ACC112 (cell line): ENCODE data around the gene LPP.
A peak's percentile ranks its signal among the peaks of the same experiment; 100 is the strongest.

Experiments
- H2AFZ ChIP-seq: fragments of 200-600 bp; sonication (generic); one replicate; pipeline ENCODE4 v1.6.0; 2017; ENCODE audit warnings: antibody characterized with exemption, low read length; ENCODE audit not compliant: unreplicated experiment
- H3K27ac ChIP-seq: fragments of 200-600 bp; sonication (generic); 2 replicates; pipeline ENCODE4 v1.5.1; 2014; ENCODE audit warnings: low read depth, mild to moderate bottlenecking, antibody characterized with exemption, low read length, moderate library complexity
- H3K27me3 ChIP-seq: fragments of 200-600 bp; sonication (generic); 2 replicates; pipeline ENCODE4 v1.6.1; 2014; ENCODE audit warnings: mild to moderate bottlenecking, antibody characterized with exemption, low read length, moderate library complexity, mixed read lengths; ENCODE audit not compliant: insufficient read depth
- H3K36me3 ChIP-seq: fragments of 200-600 bp; sonication (generic); 2 replicates; pipeline ENCODE4 v1.6.1; 2016; ENCODE audit warnings: mild to moderate bottlenecking, antibody characterized with exemption, low read length, moderate library complexity, mixed read lengths; ENCODE audit not compliant: insufficient read depth
- H3K4me1 ChIP-seq: fragments of 200-600 bp; sonication (generic); one replicate; pipeline ENCODE4 v1.6.1; 2016; ENCODE audit warnings: low read length, mixed read lengths; ENCODE audit not compliant: insufficient read depth, unreplicated experiment, control insufficient read depth
- H3K4me3 ChIP-seq: fragments of 200-600 bp; sonication (generic); 2 replicates; pipeline ENCODE4 v1.5.1; 2014; ENCODE audit warnings: mild to moderate bottlenecking, low read depth, low read length
- H3K79me2 ChIP-seq: fragments of 200-600 bp; sonication (generic); one replicate; pipeline ENCODE4 v1.6.0; 2016; ENCODE audit warnings: low read length; ENCODE audit not compliant: control insufficient read depth, unreplicated experiment, insufficient read depth

Gene LPP

GRCh38 chr3:188674595-188674994 lies 520.6 kb downstream of the LPP start:
- no peak overlapping the region for H2AFZ ChIP-seq
- H3K4me3 ChIP-seq: no peak overlapping the region
- H3K36me3 ChIP-seq: no peaks in the 10 kb centered on the region
- peaks cover 29% of the 10 kb centered on the region for H3K4me1 ChIP-seq
- peak overlapping the region; percentile 67 for H3K27ac ChIP-seq
- H3K27me3 ChIP-seq: no peaks in the 10 kb centered on the region
- no peaks in the 10 kb centered on the region for H3K79me2 ChIP-seq

GRCh38 chr3:188677344-188677743 lies 523.4 kb downstream of the LPP start:
- no peaks in the 10 kb centered on the region for H3K36me3 ChIP-seq
- H3K27ac ChIP-seq: no peak overlapping the region
- no peaks in the 10 kb centered on the region for H3K27me3 ChIP-seq
- H3K79me2 ChIP-seq: no peaks in the 10 kb centered on the region
- no peak overlapping the region for H3K4me3 ChIP-seq
- peaks cover 29% of the 10 kb centered on the region for H3K4me1 ChIP-seq
- H2AFZ ChIP-seq: no peak overlapping the region

GRCh38 chr3:188680189-188680588 lies 526.2 kb downstream of the LPP start:
- Histone ChIP-seq H2AFZ (no peak overlapping the region), H3K27ac (no peak overlapping the region), H3K79me2 (no peaks in the 10 kb centered on the region), H3K4me3 (no peak overlapping the region), H3K36me3 (no peaks in the 10 kb centered on the region), H3K4me1 (peaks cover 24% of the 10 kb centered on the region), H3K27me3 (no peaks in the 10 kb centered on the region)

- Histone ChIP-seq H3K79me2 (no peaks in the 10 kb centered on the region), H3K27me3 (no peaks in the 10 kb centered on the region), H3K27ac (no peak overlapping the region), H2AFZ (no peak overlapping the region), H3K4me1 (peaks cover 24% of the 10 kb centered on the region), H3K36me3 (no peaks in the 10 kb centered on the region), H3K4me3 (no peak overlapping the region)
Observed at GRCh38 chr3:188680605-188681004, 526.6 kb downstream of the LPP start.

GRCh38 chr3:188682316-188682715 lies 528.4 kb downstream of the LPP start:
- no peaks in the 10 kb centered on the region for H3K36me3 ChIP-seq
- no peak overlapping the region for H2AFZ ChIP-seq
- no peaks in the 10 kb centered on the region for H3K79me2 ChIP-seq
- peaks cover 29% of the 10 kb centered on the region for H3K4me1 ChIP-seq
- no peak overlapping the region for H3K4me3 ChIP-seq
- H3K27me3 ChIP-seq: no peaks in the 10 kb centered on the region
- H3K27ac ChIP-seq: peak overlapping the region; percentile 90

- Histone ChIP-seq H3K4me1 (peaks cover 33% of the 10 kb centered on the region), H3K36me3 (no peaks in the 10 kb centered on the region), H3K4me3 (no peak overlapping the region), H3K27ac (peak overlapping the region; percentile 90), H3K27me3 (no peaks in the 10 kb centered on the region), H3K79me2 (no peaks in the 10 kb centered on the region), H2AFZ (no peak overlapping the region)
Observed at GRCh38 chr3:188683032-188683521, 529.1 kb downstream of the LPP start.

GRCh38 chr3:188684276-188684675 lies 530.3 kb downstream of the LPP start:
- H3K36me3 ChIP-seq: no peaks in the 10 kb centered on the region
- no peaks in the 10 kb centered on the region for H3K79me2 ChIP-seq
- H3K4me1 ChIP-seq: peaks cover 44% of the 10 kb centered on the region
- no peak overlapping the region for H2AFZ ChIP-seq
- no peaks in the 10 kb centered on the region for H3K27me3 ChIP-seq
- no peak overlapping the region for H3K4me3 ChIP-seq
- H3K27ac ChIP-seq: no peak overlapping the region

GRCh38 chr3:188685789-188686188 lies 531.8 kb downstream of the LPP start:
- peaks cover 8% of the 10 kb centered on the region for H3K79me2 ChIP-seq
- H3K4me1 ChIP-seq: peaks cover 41% of the 10 kb centered on the region
- H3K27me3 ChIP-seq: no peaks in the 10 kb centered on the region
- H3K27ac ChIP-seq: no peak overlapping the region
- no peak overlapping the region for H3K4me3 ChIP-seq
- H2AFZ ChIP-seq: no peak overlapping the region
- H3K36me3 ChIP-seq: no peaks in the 10 kb centered on the region

GRCh38 chr3:188686324-188686723 lies 532.4 kb downstream of the LPP start:
- Histone ChIP-seq H3K36me3 (no peaks in the 10 kb centered on the region), H3K4me3 (no peak overlapping the region), H2AFZ (no peak overlapping the region), H3K79me2 (peaks cover 8% of the 10 kb centered on the region), H3K27me3 (no peaks in the 10 kb centered on the region), H3K27ac (no peak overlapping the region), H3K4me1 (peaks cover 41% of the 10 kb centered on the region)

GRCh38 chr3:188687389-188687788 lies 533.4 kb downstream of the LPP start:
- Histone ChIP-seq H3K36me3 (no peaks in the 10 kb centered on the region), H3K79me2 (peaks cover 8% of the 10 kb centered on the region), H3K4me1 (peaks cover 36% of the 10 kb centered on the region), H3K27me3 (no peaks in the 10 kb centered on the region), H2AFZ (no peak overlapping the region), H3K4me3 (no peak overlapping the region), H3K27ac (peak overlapping the region; percentile 83)

- Histone ChIP-seq H3K36me3 (no peaks in the 10 kb centered on the region), H3K27ac (peak overlapping the region; percentile 83), H3K4me1 (peaks cover 23% of the 10 kb centered on the region), H2AFZ (no peak overlapping the region), H3K79me2 (peaks cover 8% of the 10 kb centered on the region), H3K4me3 (no peak overlapping the region), H3K27me3 (no peaks in the 10 kb centered on the region)
Observed at GRCh38 chr3:188689101-188689574, 535.2 kb downstream of the LPP start.
